ENCODE results near the gene ISX.

The ISX gene

GRCh38 chr22:35124691-35125219 is 58.8 kb downstream of the ISX start:
- H3K36me3 ChIP-seq (ENCODE audit: control insufficient read depth, insufficient read depth, low read length) = no peaks in the 10 kb centered on the region
- no peak for TF ChIP-seq CTCF (IDR thresholded peaks at IDR 0.05; ENCODE audit: insufficient read depth, low read length, poor library complexity, severe bottlenecking)

GRCh38 chr22:35126993-35127392 is 61.0 kb downstream of the ISX start:
- H3K36me3 ChIP-seq (ENCODE audit: control insufficient read depth, insufficient read depth, low read length) = no peaks in the 10 kb centered on the region
- peak; percentile 86 for DNase-seq (ENCODE audit: extremely low read depth, insufficient read length)
- no peak for TF ChIP-seq CTCF (IDR thresholded peaks at IDR 0.05; ENCODE audit: insufficient read depth, low read length, poor library complexity, severe bottlenecking)
- H3K27me3 ChIP-seq (replicated peaks; ENCODE audit: control insufficient read depth, insufficient read depth, low read length) = no peaks in the 10 kb centered on the region
- H3K4me3 ChIP-seq (replicated peaks; ENCODE audit: low read depth, low read length) = no peak overlapping the region

More at GRCh38 chr22:35124691-35125219, 58.8 kb downstream of the ISX start:
- no peak overlapping the region for H3K4me3 ChIP-seq (replicated peaks; ENCODE audit: low read depth, low read length)
- DNase-seq (ENCODE audit: extremely low read depth, insufficient read length) = peak; percentile 48
- H3K27me3 ChIP-seq (replicated peaks; ENCODE audit: control insufficient read depth, insufficient read depth, low read length) = no peaks in the 10 kb centered on the region

GRCh38 chr22:35128637-35129036 is 62.7 kb downstream of the ISX start:
- Histone ChIP-seq H3K4me3 (replicated peaks; ENCODE audit: low read depth, low read length) (no peak overlapping the region), H3K36me3 (ENCODE audit: control insufficient read depth, insufficient read depth, low read length) (no peaks in the 10 kb centered on the region), H3K27me3 (replicated peaks; ENCODE audit: control insufficient read depth, insufficient read depth, low read length) (no peaks in the 10 kb centered on the region)
- peak; percentile 80 for DNase-seq (ENCODE audit: extremely low read depth, insufficient read length)
- TF ChIP-seq CTCF (IDR thresholded peaks at IDR 0.05; ENCODE audit: insufficient read depth, low read length, poor library complexity, severe bottlenecking) = no peak

GRCh38 chr22:35131525-35132000 is 65.6 kb downstream of the ISX start:
- H3K4me3 ChIP-seq (replicated peaks; ENCODE audit: low read depth, low read length) = no peak overlapping the region
- no peak for TF ChIP-seq CTCF (IDR thresholded peaks at IDR 0.05; ENCODE audit: insufficient read depth, low read length, poor library complexity, severe bottlenecking)
- no peaks in the 10 kb centered on the region for H3K36me3 ChIP-seq (ENCODE audit: control insufficient read depth, insufficient read depth, low read length)
- H3K27me3 ChIP-seq (replicated peaks; ENCODE audit: control insufficient read depth, insufficient read depth, low read length) = no peaks in the 10 kb centered on the region
- DNase-seq (ENCODE audit: extremely low read depth, insufficient read length) = peak; percentile 39

GRCh38 chr22:35132568-35132967 is 66.6 kb downstream of the ISX start:
- no peaks in the 10 kb centered on the region for H3K27me3 ChIP-seq (replicated peaks; ENCODE audit: control insufficient read depth, insufficient read depth, low read length)
- no peak for TF ChIP-seq CTCF (IDR thresholded peaks at IDR 0.05; ENCODE audit: insufficient read depth, low read length, poor library complexity, severe bottlenecking)
- no peak for DNase-seq (ENCODE audit: extremely low read depth, insufficient read length)
- no peak overlapping the region for H3K4me3 ChIP-seq (replicated peaks; ENCODE audit: low read depth, low read length)
- no peaks in the 10 kb centered on the region for H3K36me3 ChIP-seq (ENCODE audit: control insufficient read depth, insufficient read depth, low read length)

Data from GM06990 (cell line).